Body of pancreas (tissue), 4 donors: ENCODE results near the gene LIG4.

Experiments used
- CTCF ChIP-seq, 7 experiments: fragments of 450-650 bp in 4 of 7; fragments of 200-600 bp in 3 of 7; sonication (generic) in 3 of 7; IDR thresholded peaks; one replicate each; pipeline ENCODE4 v1.5.1; 2016 to 2019; ENCODE audit warnings: antibody characterized with exemption in 7 of 7
- POLR2A ChIP-seq, 3 donors: fragments of 450-650 bp; IDR thresholded peaks; one replicate each; pipeline ENCODE4 v1.6.1; 2016; ENCODE audit warnings: antibody characterized with exemption in 3 of 3, mild to moderate bottlenecking in 2 of 3

GRCh38 chr13:108226184-108226583 lies 10.8 kb upstream of the LIG4 start:
- TF ChIP-seq CTCF (IDR thresholded peaks at IDR 0.05) (no peak), POLR2A (IDR thresholded peaks at IDR 0.05) (no peak)
